Erythroblast (primary cell): ENCODE data around the gene SLC25A25.
A peak's percentile ranks its signal among the peaks of the same experiment; 100 is the strongest.
"Not testable (repeated sequence)": the region's sequence is repeated elsewhere in the genome, so short reads cannot be mapped to it uniquely, and the experiment has no call there.

Experiments used
- DNase-seq, 2 experiments: peaks; one replicate each; lab custom pipeline; 2025; lab: John Stamatoyannopoulos, UW
- GATA1 ChIP-seq: IDR thresholded peaks from 2 replicates; pipeline ENCODE4 v1.6.1; 2011; ENCODE audit warnings: low read depth, mild to moderate bottlenecking, control low read depth, low read length, moderate library complexity
- POLR2A ChIP-seq: IDR thresholded peaks from 2 replicates; pipeline ENCODE4 v1.6.1; 2011; ENCODE audit warnings: mild to moderate bottlenecking, low read length

The SLC25A25 gene

DNA sequence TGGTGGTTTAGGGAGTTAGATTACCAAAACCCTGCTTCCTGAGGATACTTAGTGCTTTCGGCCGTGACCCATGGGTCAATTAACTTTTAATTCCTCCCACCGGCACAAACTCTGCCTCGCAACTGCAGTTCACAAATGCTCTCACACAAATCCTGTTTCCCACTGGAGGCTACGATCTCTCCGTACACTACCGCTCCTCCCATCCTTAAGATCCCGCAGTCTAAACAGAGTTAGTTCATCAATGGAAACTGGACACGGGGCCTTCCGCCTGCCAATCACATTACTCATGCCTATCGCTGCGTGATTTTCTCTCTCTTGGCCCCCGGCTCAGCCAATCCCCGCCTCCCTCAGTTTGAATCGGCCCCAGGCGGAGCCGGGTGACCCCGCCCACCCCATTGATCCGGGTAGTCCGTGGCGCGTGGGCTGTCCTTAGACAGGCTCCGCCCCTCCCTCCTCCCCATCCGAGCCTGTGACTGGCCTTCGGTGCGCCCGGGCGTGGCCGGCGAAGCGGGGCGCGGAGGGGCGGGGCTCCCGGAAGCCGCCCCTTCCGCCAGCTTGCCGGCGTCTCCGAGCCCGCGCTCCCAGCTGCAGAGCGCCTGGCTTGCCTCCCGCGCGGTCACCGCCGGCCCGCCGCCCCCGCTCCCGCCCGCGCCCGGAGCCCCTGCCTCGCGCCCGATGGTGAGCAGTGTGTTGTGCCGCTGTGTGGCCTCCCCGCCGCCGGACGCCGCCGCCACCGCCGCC lies at the start of gene SLC25A25:
Gene SLC25A25, plus strand, starts transcription at position 588 of the 741 bp plus-strand sequence. Its CDS starts 88 bp downstream, at position 676.
- TF ChIP-seq GATA1 (no peak), POLR2A (peak; percentile 74)
- peak; percentile 99 to 100 for DNase-seq

DNA sequence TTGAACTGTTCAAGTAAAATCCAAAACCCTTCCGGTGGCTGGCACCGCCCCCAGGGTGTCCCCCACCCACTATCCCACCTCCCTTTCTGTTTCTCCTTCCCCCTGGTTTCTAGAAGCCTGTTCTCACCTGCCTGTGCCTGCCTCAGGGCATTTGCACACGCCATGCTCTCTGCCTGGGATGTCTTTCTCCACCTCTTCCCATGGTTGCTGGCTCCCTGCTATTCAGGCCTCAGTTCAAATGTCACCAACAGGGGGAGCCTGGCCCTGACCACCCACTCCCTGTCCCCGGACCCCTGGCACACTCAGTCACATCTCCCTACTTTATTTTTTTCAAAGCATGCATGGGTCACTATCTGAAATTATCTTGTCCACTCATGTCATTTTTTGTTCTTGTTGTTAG lies 47.3 kb upstream of the SLC25A25 start:
- TF ChIP-seq POLR2A = no peak
- no peak for TF ChIP-seq GATA1

GRCh38 chr9:128021098-128021497 lies 46.9 kb upstream of the SLC25A25 start:
- TF ChIP-seq GATA1 (no peak), POLR2A (no peak)
- DNase-seq = no peak

More for the DNA sequence above, 47.3 kb upstream of the SLC25A25 start:
- DNase-seq = peak in 1 of 2 experiments; percentile 23

- DNase-seq = no peak
- TF ChIP-seq GATA1 = no peak
- no peak for TF ChIP-seq POLR2A
Observed at GRCh38 chr9:128022886-128023285, 45.1 kb upstream of the SLC25A25 start.

GRCh38 chr9:128023671-128024070 lies 44.4 kb upstream of the SLC25A25 start:
- DNase-seq = not testable (repeated sequence)

- TF ChIP-seq POLR2A (no peak), GATA1 (no peak)
- no peak for DNase-seq
Observed at GRCh38 chr9:128024761-128025308, 43.2 kb upstream of the SLC25A25 start.

DNA sequence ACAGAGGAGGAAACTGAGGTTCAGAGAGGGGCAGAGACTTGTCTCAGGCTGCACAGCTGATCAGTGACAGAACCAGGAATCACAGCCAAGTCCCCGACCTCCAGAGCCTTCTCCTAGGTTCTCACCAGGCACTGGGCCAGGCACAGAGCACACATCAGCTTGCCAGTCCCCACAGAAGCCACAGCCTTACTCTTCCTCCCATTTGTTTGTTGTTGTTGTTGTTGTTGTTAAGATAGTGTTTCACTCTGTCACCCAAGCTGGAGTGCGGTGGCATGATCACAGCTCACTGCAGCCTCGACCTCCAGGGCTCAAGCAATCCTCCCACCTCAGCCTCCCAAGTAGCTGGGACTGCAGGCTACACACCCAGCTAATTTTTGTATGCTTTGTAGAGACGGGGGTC lies 42.3 kb upstream of the SLC25A25 start:
- no peak for TF ChIP-seq GATA1
- no peak for TF ChIP-seq POLR2A
- DNase-seq = no peak

GRCh38 chr9:128026255-128026772 lies 41.7 kb upstream of the SLC25A25 start:
- TF ChIP-seq GATA1 = no peak
- no peak for TF ChIP-seq POLR2A
- no peak for DNase-seq

- no peak for DNase-seq
- TF ChIP-seq GATA1 (no peak), POLR2A (no peak)
Observed at GRCh38 chr9:128026773-128027541, 41.1 kb upstream of the SLC25A25 start.

DNA sequence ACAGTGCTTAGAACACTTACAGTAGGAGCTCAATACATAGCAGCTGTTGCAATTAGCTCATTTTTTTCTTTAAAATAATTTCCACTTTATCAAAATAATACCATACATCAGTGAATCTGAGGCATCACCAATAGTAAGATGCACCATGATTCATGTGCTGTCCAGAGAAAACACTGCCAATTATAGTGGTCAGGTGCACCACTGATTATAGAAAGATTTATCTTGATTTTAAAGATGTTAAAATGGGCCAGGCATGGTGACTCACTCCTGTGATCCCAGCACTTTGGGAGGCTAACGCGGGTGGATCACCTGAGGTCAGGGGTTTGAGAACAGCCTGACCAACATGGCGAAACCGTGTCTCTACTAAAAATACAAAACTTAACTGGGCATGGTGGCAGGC lies 40.3 kb upstream of the SLC25A25 start:
- TF ChIP-seq GATA1 (no peak), POLR2A (no peak)
- no peak for DNase-seq

- TF ChIP-seq POLR2A (no peak), GATA1 (no peak)
- DNase-seq = no peak
Observed at GRCh38 chr9:128033609-128034008, 34.4 kb upstream of the SLC25A25 start.

- DNase-seq = peak; percentile 75 to 88
- TF ChIP-seq GATA1 = no peak
- TF ChIP-seq POLR2A = no peak
Observed at GRCh38 chr9:128034821-128035652, 33.0 kb upstream of the SLC25A25 start.

- DNase-seq = not testable (repeated sequence)
Observed at GRCh38 chr9:128036522-128036921, 31.5 kb upstream of the SLC25A25 start.

DNA sequence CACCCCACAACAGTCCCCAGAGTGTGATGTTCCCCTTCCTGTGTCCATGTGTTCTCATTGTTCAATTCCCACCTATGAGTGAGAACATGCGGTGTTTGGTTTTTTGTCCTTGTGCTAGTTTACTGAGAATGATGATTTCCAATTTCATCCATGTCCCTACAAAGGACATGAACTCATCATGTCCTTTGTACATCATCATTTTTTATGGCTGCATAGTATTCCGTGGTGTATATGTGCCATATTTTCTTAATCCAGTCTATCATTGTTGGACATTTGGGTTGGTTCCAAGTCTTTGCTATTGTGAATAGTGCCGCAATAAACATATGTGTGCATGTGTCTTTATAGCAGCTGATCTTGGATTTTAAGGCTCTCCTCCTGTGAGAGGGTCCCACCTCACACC lies 27.2 kb upstream of the SLC25A25 start:
- not testable (repeated sequence) for DNase-seq
